ENCODE measurements around the gene NUCB1.
"Not testable (repeated sequence)": the region's sequence is repeated elsewhere in the genome, so short reads cannot be mapped to it uniquely, and the experiment has no call there.

NUCB1 gene

DNA sequence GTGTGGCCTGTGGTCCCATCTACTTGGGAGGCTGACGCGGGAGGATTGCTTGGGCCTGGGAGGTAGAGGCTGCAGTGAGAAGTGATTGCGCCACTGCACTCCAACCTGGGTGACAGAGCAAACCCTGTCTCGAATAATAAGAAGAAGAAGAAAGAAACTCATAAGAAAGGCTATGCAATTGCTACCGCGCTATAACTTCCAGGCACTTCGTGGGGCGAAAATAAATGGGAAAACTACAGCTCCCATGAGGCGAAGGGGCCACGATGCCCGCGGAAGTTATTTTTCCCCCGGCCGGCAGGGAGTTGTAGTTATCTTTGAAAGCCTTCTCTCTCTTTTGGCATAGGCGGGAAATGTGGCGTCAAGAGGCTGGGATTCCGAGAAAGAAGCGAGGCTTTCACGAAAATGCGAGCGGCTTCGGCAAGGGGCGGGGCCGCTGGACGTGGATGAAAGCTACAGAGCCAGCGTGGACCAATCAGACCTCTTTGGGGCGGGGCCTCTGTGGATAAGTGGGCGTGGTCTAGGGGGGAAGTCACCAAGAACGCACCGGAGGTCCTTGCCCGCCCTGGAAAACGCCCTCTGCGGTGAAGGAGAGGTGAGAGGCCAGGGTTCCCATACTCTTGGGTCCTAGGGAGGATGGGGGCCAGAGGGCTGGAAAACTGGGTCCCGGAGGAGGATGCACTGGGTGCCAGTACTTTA lies at the start of gene NUCB1:
Gene NUCB1, plus strand, starts transcription at position 532 of the 696 bp plus-strand sequence. CDS start 485 bp downstream, outside the sequence.
- peak; percentile 99 for DNase-seq (ENCODE audit: low read depth)

DNA sequence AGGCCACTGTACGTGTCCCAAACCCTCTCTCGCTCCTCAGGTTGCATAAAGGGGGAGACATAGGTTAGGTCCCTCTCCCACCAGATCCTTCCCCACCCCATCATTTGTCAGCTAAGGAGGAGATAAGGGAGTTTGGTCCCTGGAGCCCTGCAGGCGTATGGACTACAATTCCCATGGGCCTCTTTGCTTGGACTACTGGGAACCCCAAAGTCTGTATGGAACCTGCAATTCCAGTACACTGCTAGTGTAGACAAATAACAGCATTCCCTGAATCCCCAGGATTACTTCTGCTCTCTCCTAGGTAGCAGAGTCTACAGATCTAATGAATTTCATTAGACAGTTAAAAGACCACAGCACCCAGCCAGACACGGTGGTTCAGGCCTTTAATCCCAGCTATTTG lies 47.8 kb upstream of the NUCB1 start:
- DNase-seq (ENCODE audit: low read depth): no peak

DNA sequence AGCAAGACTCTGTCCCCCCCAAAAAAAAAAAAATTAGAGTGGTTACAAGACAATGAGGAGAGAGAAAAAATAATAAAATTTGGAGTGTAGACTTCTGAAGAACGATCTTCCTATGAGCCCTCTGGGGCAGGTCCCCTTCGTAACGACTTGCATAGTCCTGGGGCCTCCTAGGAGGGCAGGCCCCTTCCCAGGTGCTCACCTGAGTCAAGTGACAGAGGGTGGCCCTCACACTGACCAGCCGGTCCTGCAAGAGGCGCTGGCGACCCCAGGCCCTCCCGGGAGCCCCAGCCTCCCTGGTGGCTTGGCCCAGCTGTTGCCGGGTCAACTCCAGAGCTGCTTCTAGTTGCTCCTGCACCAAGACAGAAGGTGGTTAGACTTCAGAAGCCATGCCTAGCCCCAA lies 46.6 kb upstream of the NUCB1 start:
- DNase-seq (ENCODE audit: low read depth): no peak

DNA sequence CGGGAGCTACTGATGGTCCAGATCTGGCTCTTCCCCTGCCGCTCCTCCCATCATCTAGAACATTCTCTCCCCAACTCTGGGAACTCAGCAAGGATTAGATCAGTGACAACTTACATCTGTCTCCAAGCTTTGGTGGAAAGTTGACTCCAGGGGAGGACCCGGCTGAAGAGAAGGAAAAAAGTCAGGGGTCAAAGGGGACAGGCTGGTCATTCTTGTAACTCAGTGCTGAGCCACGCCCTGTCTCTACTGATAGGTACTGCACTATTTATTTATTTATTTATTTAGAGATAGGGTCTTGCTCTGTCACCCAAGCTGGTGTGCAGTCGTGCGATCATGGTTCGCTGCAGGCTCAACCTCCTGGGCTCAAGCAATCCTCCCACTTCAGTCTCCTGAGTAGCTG lies 46.0 kb upstream of the NUCB1 start:
- no peak for DNase-seq (ENCODE audit: low read depth)

DNA sequence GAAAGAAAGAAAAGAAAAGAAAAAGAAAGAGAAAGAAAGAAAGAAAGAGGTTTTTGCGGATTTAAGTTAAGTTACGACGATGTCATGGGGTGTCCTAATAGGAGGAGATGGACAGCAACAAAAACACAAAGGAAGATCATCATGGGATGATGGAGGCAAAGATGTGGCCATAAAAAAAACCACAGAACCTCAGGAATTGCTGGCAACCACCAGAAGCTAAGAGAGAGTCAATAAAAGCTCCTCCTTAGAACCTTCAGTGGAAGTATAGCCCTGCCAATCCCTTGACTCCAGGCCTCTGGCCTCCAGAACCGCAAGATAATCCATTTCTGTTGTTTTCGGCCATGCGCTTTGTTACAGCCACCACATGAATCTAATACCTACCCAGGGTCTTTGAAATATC lies 43.2 kb upstream of the NUCB1 start:
- DNase-seq (ENCODE audit: low read depth): no peak

DNA sequence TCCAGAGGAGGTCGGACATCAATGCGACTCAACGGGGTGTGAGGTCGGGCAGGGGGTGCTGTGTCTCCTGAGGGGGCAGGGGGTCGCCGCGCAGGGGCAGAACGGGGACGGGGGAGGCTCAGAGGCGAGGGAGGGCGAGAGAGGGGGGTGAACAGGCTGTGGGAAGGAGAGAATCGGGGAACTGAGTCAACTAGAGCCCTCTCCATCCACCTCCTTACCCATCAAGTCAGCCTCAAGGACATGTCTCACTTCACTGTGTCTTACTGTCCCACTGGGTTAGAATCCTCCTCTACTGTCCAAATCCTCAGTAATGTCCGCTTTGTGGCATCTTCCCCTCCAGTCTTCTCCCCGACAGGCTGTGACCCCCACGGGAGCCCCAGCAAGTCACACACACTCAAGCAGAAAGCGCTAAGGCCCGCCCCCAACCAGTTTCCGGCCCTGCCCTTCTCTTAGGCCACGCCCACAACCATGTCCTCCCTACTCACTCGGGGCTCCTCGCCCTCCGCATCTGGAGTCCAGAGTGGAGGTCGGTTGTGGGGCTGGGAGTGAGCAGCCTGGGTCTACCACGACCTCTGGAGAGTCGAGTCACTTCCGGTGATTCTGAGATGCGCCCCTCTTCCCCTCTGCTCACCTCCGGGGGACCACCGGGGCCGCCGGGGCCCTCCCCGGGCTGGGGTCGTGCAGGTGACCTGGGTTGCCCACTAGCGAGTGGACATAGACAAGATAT lies 41.0 kb upstream of the NUCB1 start:
- no peak for DNase-seq (ENCODE audit: low read depth)

DNA sequence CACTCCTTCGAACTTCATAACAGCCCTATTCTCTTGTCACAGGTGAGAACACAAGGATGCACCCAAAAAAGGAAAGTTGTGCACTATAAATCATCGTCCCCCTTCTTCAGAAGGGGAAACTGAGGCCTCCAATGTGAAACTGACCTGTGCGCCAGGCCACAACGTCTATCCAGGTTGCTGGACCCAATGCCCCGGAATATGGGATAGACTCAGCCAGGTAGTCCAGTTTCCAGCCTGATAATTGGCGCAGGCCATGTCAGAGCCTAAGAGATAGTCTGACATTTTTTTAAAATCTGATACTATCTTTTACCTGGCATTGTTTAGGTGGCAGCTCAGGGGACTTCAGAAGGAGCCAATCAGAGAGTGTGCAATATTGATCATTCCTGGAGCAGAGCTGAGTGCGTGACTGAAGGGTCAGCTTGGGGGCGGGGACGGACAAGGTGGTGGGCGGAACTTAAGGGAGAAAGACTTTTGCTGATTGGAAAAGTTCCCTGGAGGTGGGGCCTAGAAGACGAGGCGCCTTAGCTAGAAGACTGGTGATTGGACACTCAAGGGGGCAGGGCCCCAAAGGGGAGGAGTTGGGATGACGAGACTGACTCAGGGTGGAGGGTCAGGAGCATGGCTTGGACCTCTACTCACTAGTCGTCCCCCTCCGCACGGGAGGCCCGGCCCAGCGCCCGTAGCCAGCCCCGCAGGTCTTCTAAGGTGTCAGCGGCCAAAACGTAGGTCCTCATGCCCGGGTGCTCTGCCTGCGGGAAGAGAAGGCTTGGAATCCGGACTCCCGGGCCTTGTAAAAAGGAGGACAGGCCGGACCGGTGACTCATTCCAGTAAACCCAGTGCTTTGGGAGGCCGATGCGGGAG lies 40.2 kb upstream of the NUCB1 start:
- DNase-seq (ENCODE audit: low read depth): no peak

DNA sequence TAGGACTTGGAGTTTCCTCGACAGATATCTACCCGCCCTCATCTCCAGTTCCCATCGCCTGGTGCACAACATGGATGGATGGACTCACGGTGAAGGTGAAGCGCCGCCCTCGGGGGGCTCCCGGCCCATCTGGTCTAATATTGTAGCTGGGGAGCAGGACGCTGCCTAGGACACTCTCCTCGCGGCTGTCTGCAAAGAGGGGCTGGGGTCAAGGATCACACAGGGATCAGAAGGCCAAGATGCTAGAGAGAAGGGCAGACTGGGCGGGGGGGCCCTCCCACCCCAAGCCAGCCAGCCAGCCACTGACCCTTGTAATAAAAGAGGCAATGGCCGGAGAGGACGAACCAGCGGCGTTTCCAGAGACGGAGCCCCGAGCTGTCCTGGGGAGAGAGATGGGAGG lies 38.8 kb upstream of the NUCB1 start:
- no peak for DNase-seq (ENCODE audit: low read depth)

DNA sequence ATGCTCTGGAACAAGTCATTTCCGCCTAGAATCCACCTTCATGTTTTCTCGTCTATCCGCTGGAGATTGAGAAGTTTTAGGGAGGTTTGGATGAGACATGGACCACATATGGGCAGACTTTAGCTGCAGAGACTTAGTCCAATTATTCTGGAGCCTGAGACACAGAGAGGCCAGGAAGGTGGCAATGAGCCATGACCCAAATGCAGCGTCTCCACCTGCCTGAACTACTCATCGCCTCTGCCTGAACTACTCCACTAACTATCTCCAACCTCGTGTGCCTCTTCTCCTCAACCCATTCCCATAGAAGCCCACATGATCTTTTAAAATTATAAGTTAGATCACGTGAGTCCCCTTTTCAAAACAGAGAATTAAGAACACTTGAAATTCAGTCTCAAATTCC lies 37.3 kb upstream of the NUCB1 start:
- DNase-seq (ENCODE audit: low read depth): no peak

DNA sequence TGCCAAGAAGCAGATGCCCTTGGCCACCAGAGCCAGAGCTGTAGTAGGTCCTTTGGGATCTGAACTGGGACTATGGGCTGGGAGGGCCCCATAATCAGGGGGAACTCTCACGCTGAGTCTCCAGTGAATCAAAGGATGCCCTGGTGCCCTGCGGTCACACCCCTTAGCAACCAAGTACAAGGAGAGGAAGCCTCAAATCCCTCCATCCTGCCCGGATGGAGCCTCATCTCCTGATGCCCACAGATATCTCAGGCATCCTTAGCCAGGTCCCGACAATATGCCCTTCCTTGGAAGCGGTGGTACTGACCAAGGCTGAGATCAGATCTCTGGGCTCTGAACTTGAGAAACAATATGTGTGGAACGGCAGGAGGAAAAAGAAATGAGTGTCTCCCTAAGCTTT lies 33.4 kb upstream of the NUCB1 start:
- DNase-seq (ENCODE audit: low read depth): no peak

DNA sequence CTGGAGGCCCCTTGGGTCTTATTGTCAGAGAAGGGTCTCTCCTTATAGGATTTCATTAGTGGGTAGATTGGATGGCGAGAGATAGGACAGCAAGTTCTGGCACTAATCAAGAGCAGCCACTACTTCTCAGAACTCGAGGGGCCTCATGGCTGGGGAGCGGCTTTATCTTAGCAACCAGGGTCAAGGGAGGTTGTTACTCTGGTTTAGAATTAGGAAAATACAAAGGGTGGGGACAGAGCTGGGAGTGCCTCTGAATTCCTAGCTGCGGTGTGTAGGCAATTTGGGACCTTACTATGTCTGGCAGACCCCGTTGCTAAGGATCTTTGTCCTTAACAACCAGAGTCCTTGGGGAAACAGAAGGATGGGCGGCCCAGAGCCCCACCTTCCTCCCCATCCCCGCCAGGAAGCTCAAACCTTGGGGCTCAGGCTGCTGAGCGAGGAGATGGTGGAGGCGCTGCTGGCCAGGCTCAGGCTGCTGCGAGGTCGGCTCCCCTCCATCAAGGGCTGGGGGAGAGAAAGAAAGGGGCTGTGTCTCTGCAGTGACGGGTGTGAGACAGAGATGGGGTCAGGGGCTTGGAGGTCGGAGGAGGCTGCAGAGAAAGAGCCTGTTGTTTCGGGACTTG lies 32.9 kb upstream of the NUCB1 start:
- no peak for DNase-seq (ENCODE audit: low read depth)

DNA sequence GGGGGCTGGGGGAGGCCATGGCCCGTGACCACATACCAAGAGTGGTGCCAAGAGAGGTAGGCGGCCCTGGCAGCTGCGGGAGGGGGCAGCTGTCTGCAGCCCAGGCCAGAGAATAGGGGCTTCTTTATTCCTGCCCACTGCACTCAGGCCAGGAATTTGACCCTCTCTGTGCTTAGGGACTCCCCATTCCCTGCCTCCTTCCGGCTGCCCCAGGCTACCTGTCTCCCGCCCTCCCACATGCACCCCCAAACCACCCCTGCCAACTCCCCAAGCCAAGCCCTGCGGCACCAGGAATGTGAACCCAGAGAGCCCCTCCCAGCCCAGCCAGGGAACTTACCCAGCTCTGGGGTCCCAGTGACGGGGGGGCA lies 32.4 kb upstream of the NUCB1 start:
- DNase-seq (ENCODE audit: low read depth): no peak

DNA sequence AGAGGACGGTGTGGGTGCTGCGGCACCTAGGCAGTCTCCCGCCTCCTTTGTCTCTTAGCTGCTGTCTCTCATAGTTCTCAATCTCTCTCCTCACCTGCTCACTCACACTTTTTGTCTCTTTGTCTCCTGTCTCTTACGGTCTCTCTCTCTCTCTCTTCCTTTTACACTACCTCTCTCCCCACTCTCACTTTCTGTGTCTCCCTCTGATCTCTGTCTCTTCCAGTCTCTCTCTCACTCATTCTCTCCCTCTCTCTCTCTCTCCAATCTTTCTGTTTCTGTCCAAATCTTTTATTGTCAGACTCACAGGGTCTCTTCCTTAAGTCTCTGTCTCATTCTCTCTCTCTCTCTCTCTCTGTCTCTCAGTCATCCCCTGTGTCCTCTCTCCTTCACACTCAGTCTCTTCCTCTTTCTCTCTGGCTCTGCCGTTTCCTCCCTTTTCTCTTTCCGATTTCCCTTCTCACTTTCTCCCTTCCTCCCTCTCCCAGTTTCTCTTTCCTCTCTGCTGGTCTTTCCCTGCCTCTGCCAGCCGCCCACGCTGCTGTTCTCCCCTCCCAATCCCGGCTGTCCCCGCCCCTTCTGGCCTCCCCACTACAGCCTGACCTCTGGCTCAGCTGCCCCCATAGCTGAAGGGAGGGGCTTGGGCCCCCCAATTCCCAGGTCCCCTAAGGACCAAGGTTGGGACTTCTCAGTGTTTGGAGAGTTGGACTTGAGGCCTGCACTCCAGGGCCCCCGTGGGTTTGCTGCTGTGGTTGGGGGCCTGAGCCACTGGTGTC lies 31.8 kb upstream of the NUCB1 start, which contains the start of gene PLEKHA4:
Gene PLEKHA4, minus strand, starts transcription at position 504 of the 773 bp plus-strand sequence. CDS start 997 bp downstream, outside the sequence.
- DNase-seq (ENCODE audit: low read depth): no peak

DNA sequence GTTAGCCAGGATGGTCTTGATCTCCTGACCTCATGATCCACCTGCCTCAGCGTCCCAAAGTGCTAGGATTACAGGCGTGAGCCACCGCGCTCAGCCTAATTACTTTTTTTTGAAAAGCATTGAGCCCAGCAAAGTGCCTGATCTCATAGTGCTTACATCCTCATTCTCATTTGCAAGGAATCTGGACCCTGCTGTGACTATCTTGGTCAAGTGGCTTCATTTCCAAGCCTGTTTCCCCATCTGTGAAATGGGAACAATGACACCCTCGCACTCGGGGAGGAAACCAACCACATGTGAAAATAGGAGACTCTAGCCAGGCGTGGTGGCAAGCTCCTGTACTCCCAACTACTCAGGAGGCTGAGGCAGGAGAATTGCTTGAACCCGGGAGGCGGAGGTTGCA lies 30.1 kb upstream of the NUCB1 start:
- DNase-seq (ENCODE audit: low read depth): no peak

DNA sequence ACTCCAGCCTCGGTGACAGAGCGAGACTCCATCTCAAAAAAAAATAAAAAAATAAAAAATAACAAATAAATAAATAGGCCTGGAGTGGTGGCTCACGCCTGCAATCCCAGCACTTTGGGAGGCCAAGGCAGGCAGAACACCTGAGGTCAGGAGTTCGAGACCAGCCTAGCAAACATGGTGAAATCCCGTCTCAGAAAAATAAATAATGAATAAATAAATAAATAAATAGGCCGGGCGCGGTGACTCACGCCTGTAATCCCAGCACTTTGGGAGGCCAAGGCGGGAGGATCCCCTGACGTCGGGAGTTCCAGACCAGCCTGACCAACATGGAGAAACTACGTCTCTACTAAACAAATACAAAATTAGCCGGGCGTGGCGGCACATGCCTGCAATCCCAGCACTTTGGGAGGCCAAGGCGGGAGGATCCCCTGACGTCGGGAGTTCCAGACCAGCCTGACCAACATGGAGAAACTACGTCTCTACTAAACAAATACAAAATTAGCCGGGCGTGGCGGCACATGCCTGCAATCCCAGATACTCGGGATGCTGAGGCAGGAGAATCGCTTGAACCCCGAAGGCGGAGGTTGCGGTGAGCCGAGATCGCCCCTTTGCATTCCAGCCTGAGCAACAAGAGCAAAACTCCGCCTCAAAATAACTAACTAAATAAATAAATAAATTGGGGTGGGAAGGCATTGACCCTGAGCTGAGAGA lies 28.5 kb upstream of the NUCB1 start:
- not testable (repeated sequence) for DNase-seq (ENCODE audit: low read depth)

DNA sequence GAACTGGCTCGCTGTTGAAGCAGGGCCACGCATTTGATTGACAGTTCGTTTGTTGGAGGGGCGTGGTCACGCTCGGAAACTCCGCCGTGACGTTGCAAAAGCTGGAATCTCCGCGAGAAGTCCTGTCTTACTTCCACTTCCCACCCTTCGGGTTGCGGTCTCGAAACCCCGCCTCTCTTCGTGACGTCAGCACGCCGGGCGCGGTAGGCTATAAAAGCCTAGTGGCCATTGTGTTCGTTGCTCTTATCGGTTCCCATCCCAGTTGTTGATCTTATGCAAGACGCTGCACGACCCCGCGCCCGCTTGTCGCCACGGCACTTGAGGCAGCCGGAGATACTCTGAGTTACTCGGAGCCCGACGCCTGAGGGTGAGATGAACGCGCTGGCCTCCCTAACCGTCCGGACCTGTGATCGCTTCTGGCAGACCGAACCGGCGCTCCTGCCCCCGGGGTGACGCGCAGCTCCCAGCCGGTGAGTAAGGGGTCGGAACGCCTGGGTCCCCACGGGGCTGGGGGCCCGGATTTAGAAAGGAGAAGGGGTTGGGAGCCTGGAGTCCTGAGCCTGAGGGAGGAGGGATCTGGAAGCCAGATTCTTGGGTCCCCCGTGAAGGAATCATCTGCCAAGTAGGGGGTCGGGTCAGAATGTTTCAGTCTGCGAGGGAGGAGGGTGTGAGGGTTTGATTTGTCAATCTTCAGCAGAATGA lies 27.8 kb upstream of the NUCB1 start, which contains the start of gene PPP1R15A:
Gene PPP1R15A, plus strand, starts transcription at position 240 of the 702 bp plus-strand sequence. CDS start 813 bp downstream, outside the sequence.
- peak; percentile 99 for DNase-seq (ENCODE audit: low read depth)

DNA sequence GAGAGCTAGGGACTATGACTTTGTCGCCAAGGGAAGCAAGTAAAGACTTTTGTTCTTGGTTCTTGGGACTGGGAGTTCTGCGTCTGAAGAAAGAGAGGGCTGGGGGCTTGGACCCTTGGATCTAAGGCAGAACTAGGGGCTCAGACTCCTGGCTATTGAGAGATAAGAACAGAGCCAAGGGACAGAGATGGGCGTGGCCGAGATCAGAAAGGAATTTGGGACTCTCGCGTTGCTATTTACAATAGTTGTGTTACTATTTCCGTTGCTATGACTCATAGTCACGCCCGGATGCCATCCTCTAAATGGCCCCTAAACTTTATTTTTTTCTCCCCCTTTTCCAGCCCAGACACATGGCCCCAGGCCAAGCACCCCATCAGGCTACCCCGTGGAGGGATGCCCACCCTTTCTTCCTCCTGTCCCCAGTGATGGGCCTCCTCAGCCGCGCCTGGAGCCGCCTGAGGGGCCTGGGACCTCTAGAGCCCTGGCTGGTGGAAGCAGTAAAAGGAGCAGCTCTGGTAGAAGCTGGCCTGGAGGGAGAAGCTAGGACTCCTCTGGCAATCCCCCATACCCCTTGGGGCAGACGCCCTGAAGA lies 27.1 kb upstream of the NUCB1 start:
- DNase-seq (ENCODE audit: low read depth): no peak

DNA sequence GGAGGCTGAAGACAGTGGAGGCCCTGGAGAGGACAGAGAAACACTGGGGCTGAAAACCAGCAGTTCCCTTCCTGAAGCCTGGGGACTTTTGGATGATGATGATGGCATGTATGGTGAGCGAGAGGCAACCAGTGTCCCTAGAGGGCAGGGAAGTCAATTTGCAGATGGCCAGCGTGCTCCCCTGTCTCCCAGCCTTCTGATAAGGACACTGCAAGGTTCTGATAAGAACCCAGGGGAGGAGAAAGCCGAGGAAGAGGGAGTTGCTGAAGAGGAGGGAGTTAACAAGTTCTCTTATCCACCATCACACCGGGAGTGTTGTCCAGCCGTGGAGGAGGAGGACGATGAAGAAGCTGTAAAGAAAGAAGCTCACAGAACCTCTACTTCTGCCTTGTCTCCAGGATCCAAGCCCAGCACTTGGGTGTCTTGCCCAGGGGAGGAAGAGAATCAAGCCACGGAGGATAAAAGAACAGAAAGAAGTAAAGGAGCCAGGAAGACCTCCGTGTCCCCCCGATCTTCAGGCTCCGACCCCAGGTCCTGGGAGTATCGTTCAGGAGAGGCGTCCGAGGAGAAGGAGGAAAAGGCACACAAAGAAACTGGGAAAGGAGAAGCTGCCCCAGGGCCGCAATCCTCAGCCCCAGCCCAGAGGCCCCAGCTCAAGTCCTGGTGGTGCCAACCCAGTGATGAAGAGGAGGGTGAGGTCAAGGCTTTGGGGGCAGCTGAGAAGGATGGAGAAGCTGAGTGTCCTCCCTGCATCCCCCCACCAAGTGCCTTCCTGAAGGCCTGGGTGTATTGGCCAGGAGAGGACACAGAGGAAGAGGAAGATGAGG lies 26.4 kb upstream of the NUCB1 start:
- peak; percentile 96 for DNase-seq (ENCODE audit: low read depth)

Measured in CMK (cell line).